Measurements from ENCODE around the gene CTSW.

The CTSW gene

GRCh38 chr11:65859812-65860277 lies 19.8 kb upstream of the CTSW start:
- DNase-seq: no peak
- TF ChIP-seq GATA1 (IDR thresholded peaks at IDR 0.05; ENCODE audit: low read depth, low read length) (no peak), POLR2A (IDR thresholded peaks at IDR 0.05; ENCODE audit: low read length) (peak; percentile 79)

- peak; percentile 100 for DNase-seq
- TF ChIP-seq POLR2A (IDR thresholded peaks at IDR 0.05; ENCODE audit: low read length): peak; percentile 66
- TF ChIP-seq GATA1 (IDR thresholded peaks at IDR 0.05; ENCODE audit: low read depth, low read length): no peak
These were observed 19.1 kb upstream of the CTSW start, which contains the start of gene MUS81 for GRCh38 chr11:65860278-65861164. TSS of gene MUS81 (plus strand) at chr11:65860433. CDS start at chr11:65860754, 321 bp downstream.

- DNase-seq: peak in 1 of 2 experiments; percentile 69
- TF ChIP-seq POLR2A (IDR thresholded peaks at IDR 0.05; ENCODE audit: low read length) (no peak), GATA1 (IDR thresholded peaks at IDR 0.05; ENCODE audit: low read depth, low read length) (no peak)
These were observed 18.5 kb upstream of the CTSW start for GRCh38 chr11:65861165-65861505.

- DNase-seq: no peak
- TF ChIP-seq GATA1 (IDR thresholded peaks at IDR 0.05; ENCODE audit: low read depth, low read length): no peak
- no peak for TF ChIP-seq POLR2A (IDR thresholded peaks at IDR 0.05; ENCODE audit: low read length)
These were observed 18.0 kb upstream of the CTSW start for GRCh38 chr11:65861533-65862183.

- no peak for DNase-seq
- TF ChIP-seq POLR2A (IDR thresholded peaks at IDR 0.05; ENCODE audit: low read length) (no peak), GATA1 (IDR thresholded peaks at IDR 0.05; ENCODE audit: low read depth, low read length) (no peak)
These were observed 17.4 kb upstream of the CTSW start for GRCh38 chr11:65862191-65862735.

GRCh38 chr11:65862941-65863888 lies 16.4 kb upstream of the CTSW start:
- TF ChIP-seq POLR2A (IDR thresholded peaks at IDR 0.05; ENCODE audit: low read length) (no peak), GATA1 (IDR thresholded peaks at IDR 0.05; ENCODE audit: low read depth, low read length) (no peak)
- DNase-seq: no peak

- no peak for DNase-seq
- no peak for TF ChIP-seq GATA1 (IDR thresholded peaks at IDR 0.05; ENCODE audit: low read depth, low read length)
- peak; percentile 27 for TF ChIP-seq POLR2A (IDR thresholded peaks at IDR 0.05; ENCODE audit: low read length)
These were observed 15.5 kb upstream of the CTSW start for GRCh38 chr11:65863889-65864705.

GRCh38 chr11:65864706-65865471 lies 14.7 kb upstream of the CTSW start:
- TF ChIP-seq POLR2A (IDR thresholded peaks at IDR 0.05; ENCODE audit: low read length): no peak
- no peak for TF ChIP-seq GATA1 (IDR thresholded peaks at IDR 0.05; ENCODE audit: low read depth, low read length)

GRCh38 chr11:65865550-65866172 lies 14.0 kb upstream of the CTSW start:
- no peak for TF ChIP-seq GATA1 (IDR thresholded peaks at IDR 0.05; ENCODE audit: low read depth, low read length)
- TF ChIP-seq POLR2A (IDR thresholded peaks at IDR 0.05; ENCODE audit: low read length): no peak
- no peak for DNase-seq

More at GRCh38 chr11:65864706-65865471, 14.7 kb upstream of the CTSW start:
- no peak for DNase-seq

- no peak for DNase-seq
- TF ChIP-seq GATA1 (IDR thresholded peaks at IDR 0.05; ENCODE audit: low read depth, low read length) (no peak), POLR2A (IDR thresholded peaks at IDR 0.05; ENCODE audit: low read length) (no peak)
These were observed 12.9 kb upstream of the CTSW start for GRCh38 chr11:65866509-65867283.

All from erythroblast (primary cell).